Right renal cortex interstitium (tissue), 3 donors: ENCODE data around the gene SKIC8. TPM values are rescaled to one million over a fixed set of nuclear protein-coding genes. Genes with fewer than 3 reads are reported as not detected.

Source experiments
- DNase-seq, 3 donors: peaks; one replicate each; pipeline ENCODE4 v3.0.0-alpha.2; 2013; ENCODE audit warnings: low read depth in 3 of 3, low spot score in 2 of 3
- polyA plus RNA-seq, 3 donors: library from polyadenylated mRNA; unstranded; fragments of 120-200 nt; gene quantifications; one replicate each; pipeline ENCODE4 v1.2.1, GENCODE V29; 2013; ENCODE audit not compliant: insufficient read length in 3 of 3

The SKIC8 gene
- polyA plus RNA-seq, 3 donors, result 109 to 121 (median 118) TPM

GRCh38 chr15:78302579-78303312, 3.3 kb upstream of the SKIC8 start:
- DNase-seq, result no peak

GRCh38 chr15:78301828-78302227, 2.4 kb upstream of the SKIC8 start:
- no peak for DNase-seq

GRCh38 chr15:78301326-78301725, 1.9 kb upstream of the SKIC8 start:
- no peak for DNase-seq

GRCh38 chr15:78292219-78292618, 7.2 kb downstream of the SKIC8 start:
- DNase-seq, result no peak

- DNase-seq, result no peak
Observed at GRCh38 chr15:78291698-78292097, 7.7 kb downstream of the SKIC8 start.

- no peak for DNase-seq
Observed at GRCh38 chr15:78291052-78291451, 8.4 kb downstream of the SKIC8 start.

GRCh38 chr15:78290222-78290621, 9.2 kb downstream of the SKIC8 start:
- no peak for DNase-seq

- no peak for DNase-seq
Observed at GRCh38 chr15:78284758-78285157, 14.7 kb downstream of the SKIC8 start.

GRCh38 chr15:78282324-78282723, 17.1 kb downstream of the SKIC8 start:
- no peak for DNase-seq

GRCh38 chr15:78280319-78281072, 18.9 kb downstream of the SKIC8 start:
- DNase-seq, result no peak

GRCh38 chr15:78276064-78276943, 23.1 kb downstream of the SKIC8 start:
- DNase-seq, result no peak

- DNase-seq, result no peak
Observed at GRCh38 chr15:78274994-78275393, 24.4 kb downstream of the SKIC8 start.

- DNase-seq, result no peak
Observed at GRCh38 chr15:78272776-78273175, 26.6 kb downstream of the SKIC8 start.

GRCh38 chr15:78272316-78272715, 27.1 kb downstream of the SKIC8 start:
- DNase-seq, result no peak

GRCh38 chr15:78266806-78267205, 32.6 kb downstream of the SKIC8 start:
- DNase-seq, result no peak

GRCh38 chr15:78266229-78266628, 33.2 kb downstream of the SKIC8 start:
- DNase-seq, result no peak

GRCh38 chr15:78265752-78266224, 33.6 kb downstream of the SKIC8 start:
- no peak for DNase-seq

GRCh38 chr15:78265137-78265460, 34.3 kb downstream of the SKIC8 start:
- DNase-seq, result no peak

GRCh38 chr15:78264304-78265136, 34.9 kb downstream of the SKIC8 start, which contains the start of gene DNAJA4:
Gene DNAJA4, plus strand, starts transcription at chr15:78264562. Its CDS starts 202 bp downstream, at chr15:78264764.
- no peak for DNase-seq

GRCh38 chr15:78263907-78264303, 35.5 kb downstream of the SKIC8 start:
- DNase-seq, result no peak
